Neural crest cell (in vitro differentiated cells): ENCODE results near the gene SPRR2G. TPM values are rescaled to one million over a fixed set of nuclear protein-coding genes. Genes with fewer than 3 reads are reported as not detected.
A peak's percentile ranks its signal among the peaks of the same experiment; 100 is the strongest.
"Not testable (repeated sequence)": the region's sequence is repeated elsewhere in the genome, so short reads cannot be mapped to it uniquely, and the experiment has no call there.

Source experiments
- DNase-seq: peaks from one replicate; pipeline ENCODE4 v3.0.0; 2021; ENCODE audit warnings: low read depth, mixed read lengths, low spot score
- H3K27ac Mint-ChIP-seq: one replicate; pipeline ENCODE4 v1.8.0; 2021; ENCODE audit warnings: mild to moderate bottlenecking, mixed read lengths; ENCODE audit not compliant: unreplicated experiment
- H3K27me3 Mint-ChIP-seq: 2 replicates; pipeline ENCODE4 v1.8.0; 2021; ENCODE audit warnings: low read depth, mild to moderate bottlenecking, mixed read lengths
- H3K36me3 Mint-ChIP-seq: 2 replicates; pipeline ENCODE4 v1.8.0; 2021; ENCODE audit warnings: low read depth, mild to moderate bottlenecking, mixed read lengths
- H3K4me1 Mint-ChIP-seq: 2 replicates; pipeline ENCODE4 v1.8.0; 2021; ENCODE audit warnings: mixed read lengths
- H3K4me3 Mint-ChIP-seq: one replicate; pipeline ENCODE4 v1.8.0; 2021; ENCODE audit warnings: mild to moderate bottlenecking, mixed read lengths
- H3K9me3 Mint-ChIP-seq: 2 replicates; pipeline ENCODE4 v1.8.0; 2021; ENCODE audit warnings: mixed read lengths
- long read RNA-seq: library from polyadenylated mRNA; unstranded; transcript quantifications from one replicate; pipeline ENCODE4 v2.0.0, GENCODE V29; 2020
- total RNA-seq: library from RNA; stranded (reverse); gene quantifications from 2 replicates; pipeline ENCODE4 v1.2.1, GENCODE V29; 2021
- TF ChIP-seq, protein P1 (sequence below): fragments of 200-600 bp; sonication (generic); conservative IDR thresholded peaks from 2 replicates; pipeline ENCODE4 v1.5.0; 2021; ENCODE audit warnings: antibody characterized with exemption, mild to moderate bottlenecking

SPRR2G gene
- total RNA-seq, result not detected in 2 replicates
- long read RNA-seq, result 0 reads

DNA sequence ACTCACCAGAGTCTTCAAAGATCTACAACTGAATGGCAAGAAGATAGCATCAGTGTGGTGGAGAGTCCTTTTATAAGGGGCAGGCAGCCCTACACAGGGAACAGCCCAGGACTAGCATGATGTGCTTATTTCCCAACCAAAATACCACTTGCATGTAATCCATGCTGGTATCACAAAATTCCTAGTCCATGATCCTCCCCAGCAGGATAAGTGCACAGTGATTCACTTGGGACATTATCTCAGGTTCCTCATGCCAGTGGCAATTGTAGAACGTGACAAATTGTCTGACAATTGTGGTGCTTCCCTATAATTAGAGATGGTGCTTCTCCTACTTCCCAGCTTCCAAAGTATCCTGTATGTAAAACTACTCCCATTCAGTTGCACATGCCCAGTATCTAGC is at the start of gene SPRR2G:
Gene SPRR2G, minus strand, starts transcription at position 45 of the 400 bp plus-strand sequence. CDS start 780 bp downstream, outside the sequence.
- Mint-ChIP-seq H3K9me3 (no peaks in the 10 kb centered on the region), H3K4me3 (no peak within 1 kb of the TSS), H3K36me3 (no peaks in the 10 kb centered on the region), H3K4me1 (no peaks in the 10 kb centered on the region), H3K27ac (no peak within 1 kb of the TSS), H3K27me3 (peaks cover 34% of the 10 kb centered on the region)
- TF ChIP-seq, protein P1, sequence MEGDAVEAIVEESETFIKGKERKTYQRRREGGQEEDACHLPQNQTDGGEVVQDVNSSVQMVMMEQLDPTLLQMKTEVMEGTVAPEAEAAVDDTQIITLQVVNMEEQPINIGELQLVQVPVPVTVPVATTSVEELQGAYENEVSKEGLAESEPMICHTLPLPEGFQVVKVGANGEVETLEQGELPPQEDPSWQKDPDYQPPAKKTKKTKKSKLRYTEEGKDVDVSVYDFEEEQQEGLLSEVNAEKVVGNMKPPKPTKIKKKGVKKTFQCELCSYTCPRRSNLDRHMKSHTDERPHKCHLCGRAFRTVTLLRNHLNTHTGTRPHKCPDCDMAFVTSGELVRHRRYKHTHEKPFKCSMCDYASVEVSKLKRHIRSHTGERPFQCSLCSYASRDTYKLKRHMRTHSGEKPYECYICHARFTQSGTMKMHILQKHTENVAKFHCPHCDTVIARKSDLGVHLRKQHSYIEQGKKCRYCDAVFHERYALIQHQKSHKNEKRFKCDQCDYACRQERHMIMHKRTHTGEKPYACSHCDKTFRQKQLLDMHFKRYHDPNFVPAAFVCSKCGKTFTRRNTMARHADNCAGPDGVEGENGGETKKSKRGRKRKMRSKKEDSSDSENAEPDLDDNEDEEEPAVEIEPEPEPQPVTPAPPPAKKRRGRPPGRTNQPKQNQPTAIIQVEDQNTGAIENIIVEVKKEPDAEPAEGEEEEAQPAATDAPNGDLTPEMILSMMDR, result no peak
- no peak for DNase-seq

DNA sequence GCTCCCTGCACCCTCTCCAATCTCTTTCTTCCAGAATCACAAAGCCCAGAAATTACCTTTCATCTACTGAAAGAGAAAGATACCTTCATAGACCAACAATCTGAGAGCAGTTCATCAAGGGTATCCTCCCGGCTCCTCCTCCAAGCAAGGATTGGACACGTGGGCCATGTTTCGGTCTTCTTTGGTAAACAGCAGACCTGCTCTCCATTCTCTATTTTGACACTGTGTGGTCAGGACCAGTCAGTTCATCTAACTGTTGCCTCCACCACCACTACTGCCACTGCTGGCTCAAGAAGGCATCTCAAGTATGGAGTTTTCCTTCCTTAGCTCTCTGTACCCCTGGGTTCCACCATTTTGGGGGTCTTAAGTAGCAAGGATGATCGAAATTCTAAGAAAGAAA is 44.5 kb upstream of the SPRR2G start:
- Mint-ChIP-seq H3K4me3 (no peak overlapping the region), H3K4me1 (no peaks in the 10 kb centered on the region), H3K9me3 (no peaks in the 10 kb centered on the region), H3K27ac (no peak overlapping the region), H3K27me3 (peaks cover 65% of the 10 kb centered on the region), H3K36me3 (no peaks in the 10 kb centered on the region)
- TF ChIP-seq, protein P1, result no peak
- no peak for DNase-seq

DNA sequence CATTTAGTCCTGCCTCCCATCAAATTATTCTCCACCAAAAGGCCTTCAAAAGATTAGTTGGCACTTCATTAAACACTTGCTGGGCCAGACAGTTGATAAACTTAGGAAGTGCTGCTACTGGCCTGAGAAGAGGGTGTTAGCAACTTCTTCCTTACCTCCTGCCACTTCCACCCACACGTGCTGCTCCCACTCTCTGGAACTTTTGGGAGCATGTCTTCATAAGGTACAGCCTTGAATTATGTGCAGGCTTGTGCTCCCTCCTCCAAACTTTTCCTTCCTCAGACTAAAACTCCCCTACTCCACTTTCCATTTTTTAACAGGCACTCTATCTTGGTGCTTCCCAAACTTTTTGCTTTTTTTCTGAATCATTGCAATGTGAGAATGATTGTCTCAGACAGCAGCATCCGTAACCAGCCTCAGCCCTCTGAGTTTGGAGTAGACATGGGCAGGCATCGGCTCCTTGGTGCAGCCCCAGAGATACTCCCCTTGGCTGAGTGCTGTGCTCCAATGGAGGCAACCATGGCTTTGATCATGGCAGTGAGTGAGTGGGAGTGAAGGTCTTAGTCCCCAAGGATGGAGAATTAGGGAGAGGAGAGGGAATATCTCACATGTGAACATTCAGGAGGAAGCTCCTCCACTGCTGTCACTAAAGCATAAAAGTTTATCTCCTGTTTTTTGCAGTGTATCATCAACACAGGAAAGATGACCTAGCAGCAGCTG is 43.8 kb upstream of the SPRR2G start:
- Mint-ChIP-seq H3K36me3 (no peaks in the 10 kb centered on the region), H3K4me1 (no peaks in the 10 kb centered on the region), H3K9me3 (no peaks in the 10 kb centered on the region), H3K27me3 (peaks cover 70% of the 10 kb centered on the region), H3K27ac (no peak overlapping the region), H3K4me3 (no peak overlapping the region)
- no peak for DNase-seq
- TF ChIP-seq, protein P1, result no peak

DNA sequence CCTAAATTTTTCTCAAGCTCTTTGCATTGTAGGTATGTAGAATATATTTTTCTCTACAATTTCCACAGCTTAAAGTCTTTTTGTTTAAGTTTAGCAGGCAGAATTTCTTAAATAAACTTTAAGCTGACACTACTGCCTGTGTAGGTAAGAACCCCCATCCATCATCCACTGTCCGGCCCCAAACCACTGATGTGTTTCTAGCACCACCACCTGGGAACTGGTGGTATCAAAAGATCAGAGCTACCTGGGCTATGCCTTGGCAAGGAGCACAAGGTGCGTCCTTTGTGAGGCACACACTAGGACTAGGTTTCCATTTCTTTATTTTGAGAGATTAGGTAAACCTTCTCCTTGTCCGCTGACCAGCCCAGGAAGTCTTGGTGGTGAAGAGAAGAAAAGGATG is 42.0 kb upstream of the SPRR2G start:
- H3K9me3 Mint-ChIP-seq, result no peaks in the 10 kb centered on the region
- H3K27me3 Mint-ChIP-seq, result peaks cover 60% of the 10 kb centered on the region
- H3K4me3 Mint-ChIP-seq, result no peak overlapping the region
- DNase-seq, result no peak
- no peak overlapping the region for H3K27ac Mint-ChIP-seq
- H3K4me1 Mint-ChIP-seq, result no peaks in the 10 kb centered on the region
- no peaks in the 10 kb centered on the region for H3K36me3 Mint-ChIP-seq
- TF ChIP-seq, protein P1, result peak; percentile 69

DNA sequence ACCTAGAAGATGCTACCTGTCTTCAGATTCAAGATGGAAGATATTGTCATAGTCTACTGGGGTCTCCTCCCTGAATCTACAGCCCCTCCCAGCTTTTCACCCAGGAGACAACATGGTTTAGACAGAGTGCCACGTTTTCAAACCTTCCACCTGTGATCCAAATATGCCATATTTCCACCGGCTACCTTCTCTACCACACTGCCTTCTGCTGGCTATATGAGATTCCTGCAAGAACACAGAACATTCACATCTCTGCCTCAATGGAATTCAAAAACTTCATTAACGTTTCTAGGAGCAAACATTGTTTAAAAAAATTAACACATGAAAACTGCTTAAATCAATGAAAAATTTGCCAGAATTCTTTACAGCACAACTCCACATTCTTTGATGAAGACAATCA is 39.7 kb upstream of the SPRR2G start:
- Mint-ChIP-seq H3K9me3 (peaks cover 3% of the 10 kb centered on the region), H3K36me3 (no peaks in the 10 kb centered on the region), H3K27ac (no peak overlapping the region)

DNA sequence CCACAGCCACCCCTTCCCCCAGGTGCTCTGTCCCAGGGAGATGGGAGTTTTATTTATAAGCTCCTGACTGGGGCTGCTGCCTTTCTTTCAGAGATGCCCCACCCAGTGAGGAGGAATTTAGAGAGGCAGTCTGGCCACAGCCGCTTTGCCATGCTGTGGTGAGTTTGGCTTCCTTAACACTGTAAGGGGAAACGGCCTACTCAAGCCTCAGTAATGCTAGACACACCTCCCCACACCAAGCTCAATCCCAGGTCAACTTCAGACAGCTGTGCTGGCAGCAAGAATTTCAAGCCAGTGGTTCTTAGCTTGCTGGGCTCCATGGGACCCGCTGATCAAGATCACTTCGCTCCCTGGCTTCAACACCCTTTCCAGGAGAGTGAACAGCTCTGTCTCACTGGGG is 37.6 kb upstream of the SPRR2G start:
- H3K4me3 Mint-ChIP-seq, H3K9me3 Mint-ChIP-seq, DNase-seq, H3K36me3 Mint-ChIP-seq, H3K4me1 Mint-ChIP-seq, H3K27ac Mint-ChIP-seq: not testable (repeated sequence)
- peaks cover 43% of the 10 kb centered on the region for H3K27me3 Mint-ChIP-seq

More for the DNA sequence above, 39.7 kb upstream of the SPRR2G start:
- no peak overlapping the region for H3K4me3 Mint-ChIP-seq
- H3K27me3 Mint-ChIP-seq, result peaks cover 57% of the 10 kb centered on the region
- DNase-seq, result no peak
- no peaks in the 10 kb centered on the region for H3K4me1 Mint-ChIP-seq
- TF ChIP-seq, protein P1, result no peak
